LNCAP (cell line): ENCODE results near the gene ADGRD1.

Source experiments
- TF ChIP-seq, protein P1 (sequence below): fragments of 450-650 bp; IDR thresholded peaks from 2 replicates; pipeline ENCODE4 v1.5.1; 2017; ENCODE audit warnings: mild to moderate bottlenecking

The ADGRD1 gene

DNA sequence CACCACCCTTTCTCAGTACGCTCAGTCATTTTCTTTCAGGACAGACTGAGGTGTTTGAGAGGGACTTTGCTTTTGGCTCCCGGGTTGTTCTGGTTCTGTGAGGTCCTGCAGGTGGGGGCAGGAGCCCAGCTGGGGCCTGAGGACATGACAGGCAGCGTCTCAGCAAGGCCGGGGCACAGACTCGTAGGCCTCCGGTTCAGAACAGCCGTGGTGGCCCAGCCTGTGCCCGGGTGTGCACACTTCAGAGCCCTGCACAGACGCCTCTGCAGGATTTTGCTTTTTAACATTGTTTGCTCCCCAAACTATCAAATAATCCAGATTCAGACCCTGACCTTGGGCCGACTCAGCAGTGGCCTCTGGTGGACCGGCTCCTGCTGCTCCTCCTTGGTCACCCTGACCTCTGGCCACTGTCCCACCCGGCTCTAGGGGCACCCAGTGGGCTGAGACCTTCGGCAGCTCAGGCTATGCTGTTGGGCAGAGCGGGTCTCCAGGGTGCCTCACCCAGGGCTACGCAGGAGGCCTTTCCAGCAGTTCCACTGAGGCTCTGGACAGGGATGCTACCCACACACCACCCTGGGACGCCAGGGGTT lies 65.2 kb downstream of the ADGRD1 start:
- TF ChIP-seq, protein P1, sequence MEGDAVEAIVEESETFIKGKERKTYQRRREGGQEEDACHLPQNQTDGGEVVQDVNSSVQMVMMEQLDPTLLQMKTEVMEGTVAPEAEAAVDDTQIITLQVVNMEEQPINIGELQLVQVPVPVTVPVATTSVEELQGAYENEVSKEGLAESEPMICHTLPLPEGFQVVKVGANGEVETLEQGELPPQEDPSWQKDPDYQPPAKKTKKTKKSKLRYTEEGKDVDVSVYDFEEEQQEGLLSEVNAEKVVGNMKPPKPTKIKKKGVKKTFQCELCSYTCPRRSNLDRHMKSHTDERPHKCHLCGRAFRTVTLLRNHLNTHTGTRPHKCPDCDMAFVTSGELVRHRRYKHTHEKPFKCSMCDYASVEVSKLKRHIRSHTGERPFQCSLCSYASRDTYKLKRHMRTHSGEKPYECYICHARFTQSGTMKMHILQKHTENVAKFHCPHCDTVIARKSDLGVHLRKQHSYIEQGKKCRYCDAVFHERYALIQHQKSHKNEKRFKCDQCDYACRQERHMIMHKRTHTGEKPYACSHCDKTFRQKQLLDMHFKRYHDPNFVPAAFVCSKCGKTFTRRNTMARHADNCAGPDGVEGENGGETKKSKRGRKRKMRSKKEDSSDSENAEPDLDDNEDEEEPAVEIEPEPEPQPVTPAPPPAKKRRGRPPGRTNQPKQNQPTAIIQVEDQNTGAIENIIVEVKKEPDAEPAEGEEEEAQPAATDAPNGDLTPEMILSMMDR, result no peak

DNA sequence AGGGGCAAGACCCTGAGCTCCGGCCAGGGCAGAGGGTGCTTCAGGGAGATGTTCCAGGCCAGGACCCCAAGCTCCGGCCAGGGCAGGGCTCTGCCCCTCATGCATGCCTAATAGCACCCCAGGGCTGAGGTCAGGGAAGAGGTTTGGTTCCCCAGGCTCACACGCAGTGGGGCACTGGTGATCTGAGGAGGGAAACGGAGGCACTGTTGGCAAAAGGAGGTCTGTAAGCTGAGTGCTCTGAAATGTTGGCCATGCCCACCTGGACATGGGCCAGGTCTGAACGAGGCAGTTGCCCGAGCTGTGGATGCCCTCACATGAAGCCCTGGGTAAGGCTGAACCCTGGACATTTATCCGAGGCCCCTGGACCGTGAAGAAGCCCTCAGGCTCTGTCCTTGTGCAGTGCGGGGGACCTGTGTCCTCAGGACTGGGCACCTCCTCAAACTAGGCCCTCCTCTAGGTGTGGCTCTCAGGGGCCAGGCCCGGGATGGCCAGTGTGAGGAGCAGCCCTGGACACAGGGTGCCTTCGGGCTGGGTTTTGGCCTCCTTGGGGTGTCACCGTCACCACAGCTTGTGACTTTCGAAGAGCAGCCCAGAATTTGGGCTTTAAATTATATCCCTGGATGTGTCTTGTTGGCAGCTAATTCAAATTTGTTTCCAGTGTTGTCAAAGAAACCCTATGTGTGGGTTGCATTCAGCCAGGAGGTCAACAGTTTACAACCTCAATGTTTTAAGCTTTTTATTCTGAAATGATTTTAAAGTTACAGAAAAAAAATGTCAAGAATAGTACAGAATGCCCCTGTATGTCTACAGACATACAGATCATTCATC lies 66.8 kb downstream of the ADGRD1 start:
- TF ChIP-seq, protein P1, result no peak

DNA sequence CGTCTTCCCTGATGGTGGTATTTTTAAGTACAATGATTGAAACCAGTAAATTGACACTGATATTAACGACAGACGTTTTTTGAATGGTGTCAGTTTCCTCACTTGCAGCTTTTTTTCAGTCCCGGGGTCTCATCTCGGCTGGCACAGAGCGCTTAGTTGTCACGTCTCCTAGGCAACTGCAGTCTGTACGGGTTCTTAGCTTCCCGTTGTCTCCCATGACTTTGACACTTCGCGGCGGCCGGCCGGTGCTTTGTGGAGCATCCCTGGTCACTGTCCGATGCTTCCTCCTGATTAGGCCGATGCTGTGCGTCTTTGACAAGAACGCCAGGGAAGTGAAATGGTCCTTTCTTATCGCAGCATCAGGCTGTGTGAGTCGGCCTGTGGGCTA lies 67.4 kb downstream of the ADGRD1 start:
- TF ChIP-seq, protein P1, result no peak

DNA sequence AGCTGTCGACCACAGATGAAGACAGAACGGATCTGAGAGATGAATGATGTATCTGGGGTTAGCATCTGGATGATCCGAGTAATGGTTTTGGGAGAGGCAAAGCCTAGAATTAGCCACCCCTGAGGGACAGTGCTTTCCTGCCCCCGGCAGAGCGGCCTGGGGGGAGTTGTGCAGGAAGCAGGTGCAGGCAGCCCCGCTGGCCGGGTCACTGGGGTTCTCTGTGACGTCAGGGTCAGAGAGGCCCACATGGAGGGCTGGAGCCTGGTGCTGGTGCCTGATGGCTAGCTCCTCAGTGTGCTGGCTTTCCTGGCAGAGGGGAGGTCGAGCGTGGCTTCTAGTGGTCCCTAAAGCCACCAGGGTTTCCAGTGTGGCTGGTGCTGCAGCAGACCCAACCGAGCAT lies 70.3 kb downstream of the ADGRD1 start:
- TF ChIP-seq, protein P1, result no peak

DNA sequence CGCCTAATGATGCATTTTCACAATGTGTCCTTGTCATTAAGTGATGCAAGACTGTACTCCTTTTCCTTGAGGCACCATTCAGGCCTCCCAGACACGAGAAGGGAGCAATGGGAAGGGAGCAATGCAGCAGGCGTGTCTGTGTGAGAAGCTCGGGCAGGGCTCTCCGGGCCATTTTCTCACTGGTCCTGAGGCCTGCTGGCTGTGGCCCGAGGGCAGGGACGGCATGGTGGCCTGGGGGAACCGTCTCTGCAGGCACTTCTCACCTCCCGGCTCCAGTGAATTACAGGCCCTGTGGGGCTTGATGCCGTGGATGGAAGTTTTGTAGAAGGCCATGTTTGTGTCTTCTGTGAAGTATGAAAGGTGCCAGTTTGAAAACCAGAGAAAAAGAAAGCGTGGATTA lies 71.0 kb downstream of the ADGRD1 start:
- TF ChIP-seq, protein P1, result no peak

DNA sequence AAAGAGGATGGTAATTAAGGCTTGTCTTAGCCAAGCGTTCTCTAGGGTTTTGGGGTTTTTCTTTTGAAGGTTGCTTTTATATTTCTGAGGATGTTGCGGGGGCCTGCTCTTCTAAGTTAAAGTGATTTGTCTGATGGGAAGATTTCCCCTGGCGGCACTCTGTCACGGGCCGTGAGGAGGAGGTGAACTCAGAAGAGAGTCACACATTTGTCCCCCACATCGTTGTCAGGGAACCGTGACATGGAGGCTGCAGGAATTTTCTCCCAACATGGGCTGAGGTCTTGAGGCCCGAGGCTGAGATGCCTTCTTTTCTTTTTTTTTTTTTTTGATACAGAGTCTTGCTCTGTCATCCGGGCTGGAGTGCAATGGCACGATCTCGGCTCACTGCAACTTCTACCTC lies 71.5 kb downstream of the ADGRD1 start:
- TF ChIP-seq, protein P1, result no peak

DNA sequence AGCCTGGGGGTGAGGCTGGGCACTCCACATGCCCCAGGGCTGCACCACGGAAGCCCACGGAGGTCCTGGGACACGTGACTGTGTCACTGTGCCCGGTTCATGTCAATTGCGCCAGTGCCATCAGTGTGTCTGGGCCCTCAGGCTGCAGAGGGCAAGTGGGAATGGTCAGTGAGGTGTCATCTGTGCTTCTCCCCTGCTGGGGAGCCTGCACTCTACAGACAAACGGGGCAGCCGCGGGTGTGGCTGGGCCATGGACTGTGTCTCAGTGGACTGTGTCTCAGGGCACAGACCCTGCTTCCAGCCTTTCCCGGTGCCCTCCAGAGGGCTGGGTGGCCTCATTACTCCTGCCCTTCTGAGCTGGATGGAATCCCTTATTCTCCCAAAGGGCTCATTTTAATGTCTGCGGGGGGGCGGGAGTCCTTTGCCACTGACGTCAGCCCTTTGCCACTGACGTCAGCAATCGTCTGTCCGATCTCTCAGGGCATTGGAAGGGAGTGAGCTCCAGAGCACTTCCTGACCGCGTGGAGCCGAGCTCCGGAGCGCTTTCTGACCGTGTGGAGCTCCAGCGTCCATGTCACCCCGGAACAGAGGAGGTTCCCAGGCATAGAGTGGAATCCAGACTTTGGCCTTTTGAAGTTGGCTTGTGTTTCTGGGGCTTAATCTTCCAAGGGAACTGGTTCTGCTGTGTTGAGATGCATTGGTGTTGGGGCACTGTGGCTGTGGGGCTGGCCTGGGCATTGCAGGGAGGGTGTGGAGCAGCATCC lies 72.4 kb downstream of the ADGRD1 start:
- TF ChIP-seq, protein P1, result no peak
